ENCODE results near the gene GATA1. TPM values are rescaled to one million over a fixed set of nuclear protein-coding genes. Genes with fewer than 3 reads are reported as not detected.

The GATA1 gene
- total and polyA plus RNA-seq, 2 experiments from 2014 or later: not detected

- 0 to 1% methylated on average over 44 to 47 of the region's 89 CpGs for WGBS, 2 experiments (ENCODE audit: low coverage in 1 of 2, low lambda C conversion rate in 2 of 2, missing lambda C conversion rate in 2 of 2)
- H3K9me2 ChIP-seq (ENCODE audit: insufficient read depth): no peaks in the 10 kb centered on the region
- TF ChIP-seq EZH2phosphoT487 (IDR thresholded peaks at IDR 0.05; ENCODE audit: insufficient read depth, low read depth): no peak
- TF ChIP-seq EZH2 (IDR thresholded peaks at IDR 0.05; ENCODE audit: insufficient read depth, poor library complexity, severe bottlenecking): no peak
Measured at GRCh38 chrX:48801280-48802088, 15.1 kb downstream of the GATA1 start, which contains the start of gene HDAC6. Gene HDAC6 (plus strand): TSS chrX:48802067. CDS start chrX:48802693, 626 bp downstream.

DNA sequence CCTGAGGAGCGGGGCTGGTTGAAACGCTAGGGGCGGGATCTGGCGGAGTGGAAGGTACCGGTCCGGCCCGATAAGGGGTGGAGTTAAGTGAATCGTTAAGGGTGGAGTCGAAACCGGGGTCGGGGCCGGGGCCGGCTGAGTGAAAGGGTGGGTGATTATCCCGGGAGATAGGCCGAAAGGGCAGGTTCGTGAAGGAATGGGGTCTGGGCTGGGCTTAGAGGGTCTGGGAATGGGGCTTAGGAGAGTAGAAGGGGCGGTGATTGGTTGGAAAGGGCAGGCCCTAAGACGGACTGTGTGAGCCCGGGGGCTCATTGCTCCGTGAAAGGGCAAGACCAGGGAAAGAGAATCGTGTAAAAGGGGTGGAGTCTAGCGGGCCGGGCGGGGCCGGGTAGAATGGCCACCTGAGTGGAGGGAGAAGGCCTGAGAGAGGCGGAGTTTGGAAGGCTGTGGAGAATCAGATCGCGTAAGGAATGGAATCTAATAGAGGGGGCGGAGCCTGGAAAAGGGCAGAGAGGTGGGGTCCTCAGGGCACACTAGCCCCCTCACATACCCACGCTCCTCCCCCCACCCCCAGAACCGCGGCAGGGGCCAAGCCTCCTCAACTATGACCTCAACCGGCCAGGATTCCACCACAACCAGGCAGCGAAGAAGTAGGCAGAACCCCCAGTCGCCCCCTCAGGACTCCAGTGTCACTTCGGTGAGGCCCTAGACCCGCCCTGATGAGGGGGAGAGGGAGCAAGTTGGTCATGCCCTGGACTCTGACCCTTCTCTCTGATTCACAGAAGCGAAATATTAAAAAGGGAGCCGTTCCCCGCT, 15.9 kb downstream of the GATA1 start:
- H4K20me1 ChIP-seq (ENCODE audit: insufficient read depth): no peaks in the 10 kb centered on the region
- in situ Hi-C loops (cut with MboI): no loop called here
- H3K36me3 ChIP-seq (ENCODE audit: low read depth): no peaks in the 10 kb centered on the region
- H3F3A ChIP-seq (ENCODE audit: insufficient read depth): no peaks in the 10 kb centered on the region
- peak overlapping the region; percentile 98 for H3K9ac ChIP-seq
- H3K4me1 ChIP-seq (ENCODE audit: insufficient read depth): no peaks in the 10 kb centered on the region
- H2AFZ ChIP-seq: peak overlapping the region; percentile 86
- H3K27ac ChIP-seq: peak overlapping the region; percentile 98
- peak; percentile 81 for DNase-seq
- H3K9me2 ChIP-seq (ENCODE audit: insufficient read depth): no peaks in the 10 kb centered on the region
- 2 to 5% methylated on average over 11 to 37 of the region's 40 CpGs for WGBS, 2 experiments (ENCODE audit: low coverage in 1 of 2, low lambda C conversion rate in 2 of 2, missing lambda C conversion rate in 2 of 2)
- no peaks in the 10 kb centered on the region for H3K27me3 ChIP-seq (replicated peaks; ENCODE audit: insufficient read depth)
- peak overlapping the region; percentile 94 for H3K4me3 ChIP-seq
- no peaks in the 10 kb centered on the region for H3K9me3 ChIP-seq (ENCODE audit: low read depth)
- no peak for TF ChIP-seq EZH2phosphoT487 (IDR thresholded peaks at IDR 0.05; ENCODE audit: insufficient read depth, low read depth)
- TF ChIP-seq EZH2 (IDR thresholded peaks at IDR 0.05; ENCODE audit: insufficient read depth, poor library complexity, severe bottlenecking): no peak
- H3K4me2 ChIP-seq (ENCODE audit: unreplicated experiment): peak overlapping the region; percentile 83
- no peaks in the 10 kb centered on the region for H3K79me2 ChIP-seq (ENCODE audit: insufficient read depth)

More at GRCh38 chrX:48801280-48802088, 15.1 kb downstream of the GATA1 start, which contains the start of gene HDAC6:
- Histone ChIP-seq H3K4me1 (ENCODE audit: insufficient read depth) (no peaks in the 10 kb centered on the region), H3K9me3 (ENCODE audit: low read depth) (no peaks in the 10 kb centered on the region), H3K36me3 (ENCODE audit: low read depth) (no peaks in the 10 kb centered on the region), H3K79me2 (ENCODE audit: insufficient read depth) (no peaks in the 10 kb centered on the region), H3F3A (ENCODE audit: insufficient read depth) (no peaks in the 10 kb centered on the region), H3K27ac (peak within 1 kb of the TSS; percentile 98), H3K27me3 (replicated peaks; ENCODE audit: insufficient read depth) (no peaks in the 10 kb centered on the region), H2AFZ (peak within 1 kb of the TSS; percentile 97), H3K4me3 (peak within 1 kb of the TSS; percentile 94), H3K4me2 (ENCODE audit: unreplicated experiment) (peak within 1 kb of the TSS; percentile 91), H4K20me1 (ENCODE audit: insufficient read depth) (no peaks in the 10 kb centered on the region), H3K9ac (peak within 1 kb of the TSS; percentile 98)
- in situ Hi-C loops (cut with MboI): no loop called here
- peak; percentile 97 for DNase-seq

GRCh38 chrX:48802905-48803200, 16.5 kb downstream of the GATA1 start:
- Histone ChIP-seq H3K9me2 (ENCODE audit: insufficient read depth) (no peaks in the 10 kb centered on the region), H2AFZ (peak overlapping the region; percentile 86), H3K27me3 (replicated peaks; ENCODE audit: insufficient read depth) (no peaks in the 10 kb centered on the region), H3K79me2 (ENCODE audit: insufficient read depth) (no peaks in the 10 kb centered on the region), H4K20me1 (ENCODE audit: insufficient read depth) (no peaks in the 10 kb centered on the region), H3K4me1 (ENCODE audit: insufficient read depth) (no peaks in the 10 kb centered on the region), H3K9me3 (ENCODE audit: low read depth) (no peaks in the 10 kb centered on the region), H3K36me3 (ENCODE audit: low read depth) (no peaks in the 10 kb centered on the region), H3K9ac (peak overlapping the region; percentile 98), H3K4me2 (ENCODE audit: unreplicated experiment) (peak overlapping the region; percentile 83), H3F3A (ENCODE audit: insufficient read depth) (no peaks in the 10 kb centered on the region), H3K4me3 (peak overlapping the region; percentile 94), H3K27ac (peak overlapping the region; percentile 98; the same call in 1 of the 2 replicates)
- peak; percentile 38 for DNase-seq
- 38% methylated on average over 3 to 4 of the region's 4 CpGs for WGBS, 2 experiments (ENCODE audit: low coverage in 1 of 2, low lambda C conversion rate in 2 of 2, missing lambda C conversion rate in 2 of 2)
- TF ChIP-seq EZH2 (IDR thresholded peaks at IDR 0.05; ENCODE audit: insufficient read depth, poor library complexity, severe bottlenecking) (no peak), EZH2phosphoT487 (IDR thresholded peaks at IDR 0.05; ENCODE audit: insufficient read depth, low read depth) (no peak)
- in situ Hi-C loops (cut with MboI): no loop called here

DNA sequence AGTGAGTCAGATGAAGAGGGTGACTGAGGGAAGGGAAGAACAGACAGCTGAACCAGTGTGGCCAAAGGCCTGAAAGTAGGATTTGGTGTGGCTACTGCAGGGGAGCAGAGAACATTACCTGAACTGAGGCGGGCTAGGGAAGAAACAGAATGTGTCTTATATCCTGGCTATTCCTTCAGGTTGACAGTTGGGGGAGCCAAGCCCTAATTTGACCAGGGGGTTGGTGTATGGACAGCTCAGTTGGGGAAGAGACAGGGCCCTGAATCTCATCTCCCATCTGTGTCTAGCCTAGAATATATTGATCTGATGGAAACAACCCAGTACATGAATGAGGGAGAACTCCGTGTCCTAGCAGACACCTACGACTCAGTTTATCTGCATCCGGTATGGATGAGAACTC, 19.7 kb downstream of the GATA1 start:
- TF ChIP-seq EZH2phosphoT487 (IDR thresholded peaks at IDR 0.05; ENCODE audit: insufficient read depth, low read depth): no peak
- TF ChIP-seq EZH2 (IDR thresholded peaks at IDR 0.05; ENCODE audit: insufficient read depth, poor library complexity, severe bottlenecking): no peak

More for the DNA sequence above, 19.7 kb downstream of the GATA1 start:
- Histone ChIP-seq H2AFZ (no peak overlapping the region), H3K9ac (no peak overlapping the region), H3K27me3 (replicated peaks; ENCODE audit: insufficient read depth) (no peaks in the 10 kb centered on the region), H4K20me1 (ENCODE audit: insufficient read depth) (no peaks in the 10 kb centered on the region), H3K4me3 (no peak overlapping the region), H3K9me2 (ENCODE audit: insufficient read depth) (no peaks in the 10 kb centered on the region), H3K36me3 (ENCODE audit: low read depth) (no peaks in the 10 kb centered on the region), H3K4me2 (ENCODE audit: unreplicated experiment) (no peak overlapping the region), H3F3A (ENCODE audit: insufficient read depth) (no peaks in the 10 kb centered on the region), H3K79me2 (ENCODE audit: insufficient read depth) (no peaks in the 10 kb centered on the region), H3K27ac (no peak overlapping the region), H3K4me1 (ENCODE audit: insufficient read depth) (no peaks in the 10 kb centered on the region), H3K9me3 (ENCODE audit: low read depth) (no peaks in the 10 kb centered on the region)
- WGBS, 2 experiments (ENCODE audit: low coverage in 1 of 2, low lambda C conversion rate in 2 of 2, missing lambda C conversion rate in 2 of 2): 78% methylated on average over 3 of the region's 4 CpGs; no CpG with 5 or more reads in 1 of the 2 experiments
- no peak for DNase-seq
- in situ Hi-C loops (cut with MboI): no loop called here
